GM19025 (cell line): ENCODE results near the gene FASTKD3.

Experiments used
- ATAC-seq: cut with Tn5 transposase; IDR thresholded peaks from one replicate; pipeline ENCODE4 v1.9.1; 2021; ENCODE audit warnings: mild to moderate bottlenecking, low read depth, moderate library complexity; ENCODE audit not compliant: unreplicated experiment

The FASTKD3 gene

DNA sequence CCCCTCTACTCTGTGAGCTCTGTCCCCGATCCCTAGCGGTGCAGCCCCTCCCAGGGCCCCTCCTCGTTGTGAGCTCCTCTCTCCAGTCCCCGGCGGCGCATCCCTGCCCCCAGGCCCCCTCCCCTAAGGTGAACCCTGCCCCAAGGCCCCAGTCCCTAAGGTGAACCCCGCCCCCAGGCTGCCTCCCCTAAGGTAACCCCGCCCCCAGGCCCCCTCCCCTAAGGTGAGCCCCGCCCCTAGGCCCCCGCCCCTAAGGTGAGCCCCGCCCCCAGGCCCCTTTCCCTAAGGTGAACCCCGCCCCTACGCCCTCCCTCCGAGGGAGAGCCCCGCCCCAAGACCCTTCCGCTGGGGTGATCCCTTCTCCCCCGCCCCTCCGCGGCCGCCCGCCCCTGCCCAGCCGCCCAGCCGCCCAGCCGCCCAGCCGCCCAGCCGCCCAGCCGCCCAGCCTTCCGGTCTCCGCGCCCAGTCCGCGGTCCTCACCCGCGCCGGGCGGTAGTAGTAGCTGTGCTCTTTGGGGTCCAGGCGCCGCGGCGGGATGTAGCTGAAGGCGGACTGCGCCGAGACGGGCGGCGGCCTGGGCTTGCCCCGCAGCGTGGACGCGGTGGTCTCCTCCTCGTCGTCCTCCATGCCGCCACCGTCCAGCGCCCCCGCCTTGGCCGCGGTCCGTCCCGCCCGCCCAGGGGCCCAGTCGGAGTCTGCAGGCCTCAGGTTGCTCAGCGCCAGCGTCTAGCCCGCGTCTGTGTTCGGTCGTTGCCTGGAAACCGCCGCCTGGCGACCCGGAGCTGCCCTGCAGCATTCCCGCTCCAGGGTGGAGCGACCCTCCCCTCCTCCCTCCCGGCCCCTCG lies 18.2 kb downstream of the FASTKD3 start, which contains the start of gene CFAP90:
CFAP90 (minus strand) TSS at position 739 of the 845 bp plus-strand sequence; CDS start at position 627, 112 bp downstream.
- no peak for ATAC-seq

GRCh38 chr5:7849681-7850394 lies 19.0 kb downstream of the FASTKD3 start:
- no peak for ATAC-seq

- ATAC-seq, result no peak
Measured at GRCh38 chr5:7848296-7848695, 20.5 kb downstream of the FASTKD3 start.

- no peak for ATAC-seq
Measured at GRCh38 chr5:7846327-7846726, 22.5 kb downstream of the FASTKD3 start.

GRCh38 chr5:7845557-7845956 lies 23.3 kb downstream of the FASTKD3 start:
- no peak for ATAC-seq

DNA sequence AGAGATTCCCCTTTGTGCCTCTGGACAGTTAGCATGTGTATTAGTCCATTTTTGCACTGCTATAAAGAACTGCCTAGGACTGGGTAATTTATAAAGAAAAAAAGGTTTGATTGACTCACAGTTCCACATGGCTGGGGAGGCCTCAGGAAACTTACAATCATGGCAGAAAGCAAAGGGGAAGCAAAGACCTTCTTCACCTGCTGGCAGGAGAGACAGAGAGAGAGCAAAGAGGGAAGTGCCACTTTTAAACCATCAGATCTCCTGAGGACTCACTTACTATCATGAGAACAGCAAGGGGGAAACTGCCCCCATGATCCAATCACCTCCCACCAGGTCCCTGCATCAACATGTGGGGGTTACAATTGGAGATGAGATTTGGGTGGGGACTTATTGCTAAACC lies 23.9 kb downstream of the FASTKD3 start:
- ATAC-seq, result no peak

GRCh38 chr5:7842531-7842930 lies 26.3 kb downstream of the FASTKD3 start:
- ATAC-seq, result no peak

GRCh38 chr5:7837403-7837802 lies 31.4 kb downstream of the FASTKD3 start:
- no peak for ATAC-seq

- ATAC-seq, result no peak
Measured at GRCh38 chr5:7834982-7835381, 33.8 kb downstream of the FASTKD3 start.

DNA sequence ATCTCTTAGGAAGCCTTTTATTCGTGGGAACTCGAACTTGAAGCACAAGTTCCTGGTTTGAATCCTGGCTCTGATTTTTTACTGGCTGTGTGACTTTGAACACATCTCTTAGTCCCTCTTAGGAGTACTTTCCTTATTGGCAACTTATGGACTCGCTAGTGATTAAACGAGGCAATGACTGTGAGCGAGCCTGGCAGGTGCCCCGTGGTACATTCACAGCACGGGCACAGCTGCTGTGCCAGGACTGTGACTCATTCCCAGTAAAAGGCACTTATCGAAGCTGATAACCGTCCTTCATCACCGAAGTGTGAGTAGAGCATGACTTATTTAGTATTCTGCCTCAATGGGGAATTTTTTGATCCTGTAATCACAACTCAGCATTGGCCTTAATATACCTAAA lies 40.6 kb downstream of the FASTKD3 start:
- ATAC-seq, result no peak

DNA sequence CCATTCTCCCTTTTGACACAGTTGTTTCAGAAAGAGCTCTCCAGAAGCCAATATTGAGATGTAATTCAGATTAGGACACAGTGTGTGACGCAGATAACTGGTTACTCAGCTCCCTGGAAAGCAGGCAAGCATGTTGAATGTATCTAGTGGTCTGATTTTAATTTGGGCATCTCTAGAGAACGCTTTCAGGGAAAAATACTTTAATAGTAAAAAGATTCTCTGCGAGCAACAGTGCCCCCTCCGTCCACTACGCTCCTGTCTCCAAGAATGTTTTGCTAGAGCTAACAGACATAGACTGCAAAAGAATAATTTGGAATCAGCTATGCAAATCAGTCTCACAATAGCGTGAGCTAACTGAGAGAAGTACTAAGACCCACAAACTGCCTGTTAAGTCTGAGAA lies 41.2 kb downstream of the FASTKD3 start:
- ATAC-seq, result no peak

GRCh38 chr5:7825630-7826029 lies 43.2 kb downstream of the FASTKD3 start:
- no peak for ATAC-seq

DNA sequence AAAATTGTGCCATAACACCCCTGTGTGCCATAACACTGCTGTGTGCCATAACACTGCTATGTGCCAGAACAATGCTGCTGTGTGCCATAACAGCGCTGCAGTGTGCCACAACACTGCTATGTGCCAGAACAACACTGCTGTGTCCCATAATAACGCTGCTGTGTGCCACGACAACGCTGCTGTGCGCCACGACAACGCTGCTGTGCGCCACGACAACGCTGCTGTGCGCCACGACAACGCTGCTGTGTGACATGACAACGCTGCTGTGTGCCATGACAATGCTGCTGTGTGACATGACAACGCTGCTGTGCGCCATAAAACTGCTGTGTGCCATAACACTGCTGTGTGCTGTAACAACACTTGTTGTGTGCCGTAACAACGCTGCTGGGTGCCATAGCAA lies 43.8 kb downstream of the FASTKD3 start:
- no peak for ATAC-seq

GRCh38 chr5:7823594-7823993 lies 45.2 kb downstream of the FASTKD3 start:
- ATAC-seq, result no peak

- no peak for ATAC-seq
Measured at GRCh38 chr5:7822449-7822848, 46.4 kb downstream of the FASTKD3 start.

GRCh38 chr5:7816535-7816901 lies 52.3 kb downstream of the FASTKD3 start:
- ATAC-seq, result no peak

GRCh38 chr5:7815892-7816534 lies 52.8 kb downstream of the FASTKD3 start:
- peak; percentile 87 for ATAC-seq

DNA sequence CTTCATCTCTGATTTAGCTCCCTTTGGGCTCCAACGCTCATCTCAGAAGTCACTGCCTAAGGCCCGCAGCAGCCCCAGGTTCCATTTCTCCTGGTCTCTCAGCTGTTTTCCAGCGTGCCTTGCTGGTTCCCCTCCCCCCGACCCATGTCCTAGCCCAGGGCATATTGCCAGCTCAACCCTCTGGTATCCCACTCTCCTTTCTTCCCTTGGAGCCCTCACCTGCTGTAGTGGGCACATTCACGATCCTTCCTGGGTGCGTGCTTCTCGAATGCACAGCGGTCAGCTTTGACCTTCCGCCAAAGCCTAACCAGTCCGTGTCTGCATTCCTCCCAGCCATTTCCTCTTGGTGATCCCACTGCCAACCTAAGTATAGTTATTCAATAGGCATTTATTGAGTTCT lies 54.0 kb downstream of the FASTKD3 start:
- no peak for ATAC-seq

DNA sequence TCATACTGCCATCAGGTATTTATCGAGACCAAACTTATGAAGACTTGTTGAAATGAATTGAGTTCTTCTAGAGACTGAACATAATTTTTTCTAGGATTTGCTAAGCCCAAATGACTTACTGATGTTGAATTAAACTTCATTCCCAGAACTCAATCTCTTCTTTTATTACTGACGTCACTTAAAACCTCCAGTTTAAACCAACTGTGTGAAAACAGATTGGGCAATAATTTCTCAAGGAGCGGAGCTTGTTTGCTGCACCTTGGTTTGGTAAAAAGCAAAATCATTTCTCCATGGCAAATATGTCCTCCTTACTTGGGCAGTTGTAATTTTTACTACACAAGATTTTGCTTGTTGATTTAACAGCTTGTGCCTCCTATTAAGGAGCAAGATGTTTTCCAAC lies 55.3 kb downstream of the FASTKD3 start:
- no peak for ATAC-seq

DNA sequence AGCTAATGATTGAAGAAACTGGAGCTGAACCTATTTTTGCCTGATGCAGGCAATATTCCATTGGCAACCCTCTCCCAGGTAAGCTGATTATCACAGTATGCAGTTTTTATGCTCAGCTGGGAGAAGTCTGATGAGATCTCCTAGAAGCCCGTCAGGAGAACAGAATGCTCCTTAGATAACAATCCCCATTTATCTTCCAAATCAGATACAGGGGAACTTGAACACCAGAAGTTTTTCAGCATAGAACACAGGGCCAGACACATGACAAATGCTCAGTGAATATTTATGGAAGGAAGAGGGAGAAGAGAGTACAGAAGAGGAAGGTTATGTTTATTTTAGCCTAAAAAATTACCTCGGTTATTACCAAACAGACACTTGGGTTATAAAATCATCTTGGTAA lies 55.8 kb downstream of the FASTKD3 start:
- no peak for ATAC-seq

DNA sequence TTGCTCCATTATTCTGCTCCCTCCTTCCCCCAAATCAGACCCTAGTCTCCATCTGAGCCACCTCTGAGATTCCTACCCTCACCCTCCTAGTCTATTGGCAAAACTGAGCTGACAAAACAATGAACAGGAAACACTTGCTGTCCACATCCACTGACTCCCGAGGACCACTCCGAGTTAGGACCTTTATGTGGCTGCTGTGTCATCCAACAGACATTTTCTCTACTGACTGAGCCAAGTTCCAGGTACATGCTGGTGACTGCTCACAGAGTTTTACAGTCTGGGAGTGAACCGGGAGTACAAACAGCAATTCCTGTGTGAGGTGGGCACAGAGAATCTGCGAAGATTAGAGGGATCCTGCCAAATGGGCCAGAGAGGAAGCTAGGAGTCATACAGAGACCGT lies 57.1 kb downstream of the FASTKD3 start:
- no peak for ATAC-seq
